ENCODE results near the gene COL6A5.
A peak's percentile ranks its signal among the peaks of the same experiment; 100 is the strongest.
"Not testable (repeated sequence)": the region's sequence is repeated elsewhere in the genome, so short reads cannot be mapped to it uniquely, and the experiment has no call there.

Gene COL6A5

DNA sequence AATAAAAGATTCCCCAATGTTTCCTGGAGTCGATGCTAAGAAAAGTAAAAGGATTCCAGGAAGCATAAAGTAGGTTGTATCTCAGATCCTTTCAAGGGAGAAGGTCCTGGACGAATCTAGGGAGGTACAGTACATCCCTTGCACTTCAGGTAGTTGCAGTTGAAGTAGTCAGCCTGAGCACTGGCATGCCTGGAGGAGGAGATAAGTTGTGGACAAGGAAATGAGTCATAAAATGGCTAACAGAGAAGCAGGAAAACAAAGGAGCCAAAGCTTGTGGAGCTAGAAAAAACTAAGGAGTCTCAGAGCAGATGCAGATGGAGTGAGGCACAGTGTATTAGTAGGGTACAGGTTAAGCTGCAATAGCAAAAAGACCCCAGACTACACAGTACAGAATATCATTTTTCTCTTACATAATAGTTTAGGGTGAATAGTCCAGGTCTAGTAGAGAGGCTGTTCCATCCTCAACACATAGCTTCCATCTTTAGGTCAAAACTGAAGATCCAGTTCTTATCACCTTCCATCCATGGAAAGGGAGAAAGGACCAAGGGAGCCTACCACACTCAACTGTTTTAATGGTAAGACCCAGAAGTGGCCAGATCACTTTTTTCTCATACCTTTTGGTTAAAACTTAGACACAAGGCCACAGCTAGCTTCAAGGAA is 41.3 kb downstream of the COL6A5 start:
- DNase-seq = peak; percentile 35

DNA sequence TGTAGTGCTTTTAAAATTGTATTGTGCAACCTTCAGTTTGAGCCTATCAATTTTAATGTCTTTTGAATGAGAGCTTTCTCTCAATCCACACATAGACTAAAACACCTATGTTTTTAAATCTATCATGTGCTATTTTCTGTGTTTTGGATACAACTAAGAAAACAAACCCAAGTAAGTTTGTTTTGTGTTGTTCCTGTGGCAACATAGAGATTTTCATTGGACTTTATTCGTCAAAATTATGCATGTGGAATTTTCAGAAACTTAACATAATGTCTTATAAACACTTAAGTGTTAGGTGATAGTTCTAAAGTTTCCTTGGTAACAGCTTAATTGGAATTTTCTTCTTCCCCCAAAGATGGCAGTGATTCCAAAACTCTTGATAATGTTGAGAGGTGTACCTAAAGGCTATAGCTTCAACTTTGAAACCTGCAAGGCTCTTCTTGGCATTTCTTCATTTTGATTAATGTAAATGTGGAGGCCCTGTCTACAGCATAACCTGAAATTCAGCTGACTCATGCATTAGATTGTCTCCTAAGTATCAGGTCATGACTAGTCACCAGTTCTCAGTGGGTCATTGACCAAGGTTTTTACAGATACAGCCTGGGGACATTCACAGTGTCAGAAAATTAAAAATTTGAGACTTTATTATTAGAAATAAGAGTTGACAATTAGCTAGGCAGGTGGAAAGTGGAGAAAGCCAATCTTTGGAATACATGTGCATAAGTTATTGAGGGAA is 44.4 kb downstream of the COL6A5 start:
- no peak for DNase-seq

- DNase-seq = no peak
Measured at GRCh38 chr3:130392266-130392665, 46.8 kb downstream of the COL6A5 start.

DNA sequence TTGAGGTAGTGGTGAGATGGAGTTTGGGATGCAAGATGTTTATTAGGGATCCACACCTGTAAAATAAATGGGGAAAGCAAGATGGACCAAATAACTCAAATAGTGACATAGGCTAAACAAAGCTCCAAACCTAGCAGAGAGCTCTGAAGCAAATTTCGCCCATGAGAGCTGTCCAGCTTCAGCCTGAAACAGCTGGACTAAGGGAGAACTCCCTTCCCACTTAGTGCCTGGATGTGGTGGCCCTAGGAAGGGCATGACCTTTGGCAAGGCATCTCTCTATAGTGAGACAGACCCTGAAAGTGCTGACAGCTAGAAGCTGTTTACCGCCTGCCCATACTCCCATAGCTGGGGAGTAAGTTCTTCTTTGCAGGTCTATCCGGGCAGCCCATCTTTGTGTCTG is 48.1 kb downstream of the COL6A5 start:
- DNase-seq = no peak

DNA sequence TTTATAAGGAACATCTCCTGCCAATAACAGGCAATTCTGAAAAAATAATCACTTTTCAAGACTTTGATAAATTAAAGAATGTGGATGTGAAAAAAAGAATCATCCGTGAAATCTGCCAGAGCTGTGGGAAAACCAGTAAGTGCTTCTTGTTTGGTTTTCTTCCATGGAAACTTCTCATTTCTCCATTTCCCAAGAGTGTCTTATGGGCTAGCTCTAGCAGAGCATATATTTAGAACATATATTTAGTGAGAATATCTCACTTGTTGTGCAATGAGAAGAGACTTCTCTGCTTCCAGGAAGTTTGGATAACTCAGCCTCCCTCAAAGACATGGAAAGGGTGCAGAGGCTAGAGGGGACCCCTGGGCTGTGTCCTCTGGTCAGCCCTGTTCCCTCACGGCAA is 49.9 kb downstream of the COL6A5 start:
- peak; percentile 14 for DNase-seq

- DNase-seq = peak; percentile 73
Measured at GRCh38 chr3:130395916-130396315, 50.4 kb downstream of the COL6A5 start.

- no peak for DNase-seq
Measured at GRCh38 chr3:130404401-130404800, 58.9 kb downstream of the COL6A5 start.

GRCh38 chr3:130405956-130406355 is 60.5 kb downstream of the COL6A5 start:
- no peak for DNase-seq

GRCh38 chr3:130408253-130408652 is 62.8 kb downstream of the COL6A5 start:
- DNase-seq = not testable (repeated sequence)

- peak; percentile 5 for DNase-seq
Measured at GRCh38 chr3:130411320-130411719, 65.8 kb downstream of the COL6A5 start.

GRCh38 chr3:130412991-130413560 is 67.6 kb downstream of the COL6A5 start:
- no peak for DNase-seq

DNA sequence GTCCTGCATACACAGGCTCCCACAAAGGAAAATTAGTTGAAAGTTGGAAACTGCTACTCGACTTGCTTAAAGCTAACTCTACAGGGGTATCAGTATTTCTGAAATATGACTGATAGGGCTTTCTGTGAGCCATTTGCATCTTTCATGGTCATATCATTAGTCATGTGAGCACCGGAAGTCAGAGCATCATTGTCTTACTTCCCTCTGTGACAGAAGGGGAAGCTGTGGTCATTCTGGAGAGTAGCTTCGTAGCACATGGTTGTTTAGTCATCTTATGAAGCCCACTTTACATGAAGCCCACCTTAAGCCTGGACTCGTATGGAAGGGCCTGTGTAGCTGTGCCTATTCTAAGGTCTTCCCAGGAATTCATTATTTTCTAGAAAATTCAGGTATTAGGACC is 69.0 kb downstream of the COL6A5 start:
- DNase-seq = no peak

GRCh38 chr3:130420466-130420865 is 75.0 kb downstream of the COL6A5 start:
- no peak for DNase-seq

DNA sequence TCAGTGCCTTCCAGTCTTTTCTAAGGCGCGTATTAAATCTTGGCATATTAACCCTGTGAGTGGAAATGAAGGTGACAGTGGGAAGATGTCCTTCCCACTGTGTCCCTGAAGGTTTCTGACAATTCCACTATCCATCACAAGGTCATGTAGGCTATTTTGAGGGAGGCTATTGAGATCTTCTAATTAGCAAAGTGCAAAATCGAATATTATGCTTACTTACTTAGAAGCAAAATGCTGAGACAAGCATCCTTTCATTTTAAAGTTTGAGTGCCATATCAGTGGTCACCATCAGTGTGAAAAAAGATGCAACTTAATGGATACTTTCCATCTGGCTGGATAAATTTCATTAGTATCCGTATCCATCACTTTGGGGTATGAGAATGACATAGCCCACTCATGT is 77.6 kb downstream of the COL6A5 start:
- no peak for DNase-seq

- DNase-seq = no peak
Measured at GRCh38 chr3:130424837-130425236, 79.4 kb downstream of the COL6A5 start.

GRCh38 chr3:130425484-130425883 is 80.0 kb downstream of the COL6A5 start:
- DNase-seq = peak; percentile 4

DNA sequence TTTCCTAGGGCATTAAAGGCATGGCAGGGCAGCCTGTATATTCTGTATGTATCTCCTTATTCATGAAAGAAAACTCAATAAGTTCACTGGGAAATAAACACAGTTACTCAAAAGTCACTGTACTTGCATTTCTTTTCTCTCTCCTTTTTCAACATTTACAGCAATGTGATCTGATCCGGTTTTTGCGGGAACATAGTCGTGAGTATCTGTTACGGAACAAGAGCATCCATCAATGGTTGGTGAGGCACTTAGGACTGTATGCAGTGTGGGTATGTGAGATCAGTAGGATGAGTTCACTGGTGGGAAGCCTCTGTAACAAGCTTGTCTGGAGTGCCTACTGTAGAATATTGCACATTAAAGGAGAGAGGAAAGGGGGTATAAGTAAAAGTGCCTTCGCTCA is 80.7 kb downstream of the COL6A5 start:
- DNase-seq = no peak

DNA sequence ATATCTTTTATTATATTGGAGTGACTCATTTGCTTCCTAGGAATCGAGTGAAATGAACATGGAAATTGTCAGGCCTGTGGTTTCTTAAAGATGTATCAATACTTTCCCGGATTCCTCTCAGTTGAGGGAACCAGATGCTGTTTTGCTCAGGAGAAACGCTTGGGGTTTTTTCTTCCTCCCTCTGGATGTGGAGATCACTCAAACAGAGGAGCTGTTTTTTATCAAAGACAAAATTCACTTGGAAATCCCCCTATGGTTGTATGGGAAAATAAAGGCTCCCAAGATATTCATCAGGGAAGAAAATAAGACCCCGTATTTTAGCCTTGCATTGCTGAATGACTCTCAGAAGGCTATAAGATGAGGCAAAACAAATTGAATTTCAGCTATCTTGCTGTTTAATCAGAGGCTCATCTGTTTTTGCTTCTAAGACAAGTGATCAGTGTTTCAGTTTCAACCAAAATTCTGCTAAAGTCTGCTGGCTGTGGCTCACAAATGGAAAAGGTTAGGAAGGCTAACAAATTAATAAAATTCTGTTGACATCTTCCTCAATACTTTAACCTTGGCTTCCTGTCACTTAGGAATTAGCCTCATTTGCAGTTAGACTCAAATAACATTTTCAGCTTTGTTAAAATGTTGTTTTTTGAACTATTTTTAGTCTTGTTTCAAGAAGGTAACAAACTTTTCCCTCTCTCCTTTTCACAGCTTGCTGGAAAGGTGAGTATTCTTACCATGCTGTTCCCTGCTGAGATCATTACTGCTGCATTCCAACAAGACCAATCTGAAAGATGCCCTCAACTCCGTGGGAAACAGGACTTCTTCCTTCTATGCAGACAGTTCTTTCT is 83.6 kb downstream of the COL6A5 start:
- DNase-seq = peak; percentile 9

GRCh38 chr3:130429713-130430023 is 84.2 kb downstream of the COL6A5 start:
- DNase-seq = no peak

DNA sequence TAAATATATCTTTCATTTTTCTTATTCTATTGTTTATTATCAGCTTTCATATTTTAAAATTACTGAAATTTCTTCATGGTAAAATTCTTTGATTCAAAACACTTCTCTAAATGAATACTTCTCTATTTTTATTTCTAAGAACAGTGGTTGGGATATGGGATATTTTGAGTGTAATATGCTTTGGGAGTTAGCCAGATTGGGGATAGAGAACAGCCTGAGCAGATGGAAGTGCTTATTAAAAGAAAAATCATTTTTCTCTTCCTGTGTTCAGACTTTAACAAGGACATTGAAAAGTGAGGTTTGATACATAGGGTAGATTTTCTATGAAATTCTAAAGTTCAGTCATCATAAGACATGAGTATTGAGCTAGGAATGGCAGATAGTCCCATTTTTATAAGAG is 84.8 kb downstream of the COL6A5 start:
- no peak for DNase-seq

DNA sequence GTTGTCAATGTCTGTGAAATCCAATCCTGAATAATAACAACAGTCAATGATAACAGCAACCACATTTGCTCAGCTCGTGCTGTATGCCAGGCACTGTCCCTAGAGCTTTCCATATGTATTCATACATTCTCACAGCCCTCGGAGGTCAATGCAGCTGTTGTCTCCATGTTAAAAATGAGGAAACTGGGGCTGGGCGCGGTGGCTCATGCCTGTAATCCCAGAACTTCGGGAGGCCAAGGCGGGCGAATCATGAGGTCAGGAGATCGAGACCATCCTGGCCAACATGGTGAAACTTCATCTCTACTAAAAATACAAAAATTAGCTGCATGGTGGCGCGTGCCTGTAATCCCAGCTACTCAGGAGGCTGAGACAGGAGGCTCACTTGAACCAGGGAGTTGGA is 86.6 kb downstream of the COL6A5 start:
- DNase-seq = not testable (repeated sequence)

DNA sequence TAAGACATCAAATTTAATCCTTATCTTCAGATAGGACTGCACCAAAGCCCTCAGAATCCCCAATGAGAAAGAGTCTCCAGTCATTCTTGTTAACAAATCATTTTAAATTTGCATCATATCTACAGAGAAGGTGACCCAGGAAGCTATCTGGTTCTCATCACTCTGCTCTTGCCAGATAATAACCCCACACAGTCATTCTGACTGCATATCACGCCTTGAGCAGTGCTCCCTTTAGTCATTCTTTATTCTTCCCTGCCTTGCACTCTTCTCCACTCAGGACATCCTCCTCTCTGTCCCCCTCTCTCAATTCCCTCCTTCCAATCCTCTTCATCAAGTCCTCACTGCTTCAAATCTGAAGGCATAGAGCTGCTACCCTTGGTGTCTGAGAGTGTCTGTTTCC is 87.8 kb downstream of the COL6A5 start:
- DNase-seq = no peak

- DNase-seq = no peak
Measured at GRCh38 chr3:130442284-130442683, 96.8 kb downstream of the COL6A5 start.

GRCh38 chr3:130446840-130447239 is 101.4 kb downstream of the COL6A5 start:
- not testable (repeated sequence) for DNase-seq

Measured in fibroblast of skin of right biceps (primary cell).